Tibial nerve (tissue), 4 donors: ENCODE measurements around the gene ABHD5.

Experiments
- CTCF ChIP-seq, 5 experiments: fragments of 200-600 bp in 3 of 5; fragments of 450-650 bp in 2 of 5; sonication (generic) in 3 of 5; IDR thresholded peaks; one replicate each; pipeline ENCODE4 v1.5.1; 2016 to 2019; ENCODE audit warnings: antibody characterized with exemption in 5 of 5, mild to moderate bottlenecking in 3 of 5, moderate library complexity in 2 of 5
- EP300 ChIP-seq, 2 donors: sonication (generic); formaldehyde crosslinking; IDR thresholded peaks; one replicate each; pipeline ENCODE4 v1.6.1; 2017; ENCODE audit warnings: antibody characterized with exemption in 2 of 2, mild to moderate bottlenecking in 1 of 2
- POLR2A ChIP-seq, 2 donors: fragments of 450-650 bp; IDR thresholded peaks; one replicate each; pipeline ENCODE4 v1.6.1; 2017; ENCODE audit warnings: antibody characterized with exemption in 2 of 2, mild to moderate bottlenecking in 2 of 2, moderate library complexity in 2 of 2

GRCh38 chr3:43757666-43758321, 67.1 kb downstream of the ABHD5 start:
- TF ChIP-seq EP300 (IDR thresholded peaks at IDR 0.05) (no peak), POLR2A (IDR thresholded peaks at IDR 0.05) (no peak), CTCF (IDR thresholded peaks at IDR 0.05) (no peak)
